OCI-LY3 (cell line): ENCODE measurements around the gene PDLIM1.

ENCODE experiments used
- CTCF ChIP-seq: fragments of 200-600, 300-600 bp; sonication (generic); IDR thresholded peaks from 2 replicates; pipeline ENCODE4 v1.5.1; 2014; ENCODE audit warnings: antibody characterized with exemption, low read length, low read depth
- EZH2phosphoT487 ChIP-seq: fragments of 200-600 bp; shearing (Covaris generic); IDR thresholded peaks from 2 replicates; pipeline ENCODE4 v1.6.1; 2018; ENCODE audit warnings: antibody characterized with exemption, mixed run types, low read depth

GRCh38 chr10:95260397-95260881 lies 30.4 kb downstream of the PDLIM1 start:
- TF ChIP-seq CTCF (no peak), EZH2phosphoT487 (no peak)
